ENCODE measurements around the gene NMT2. TPM values are rescaled to one million over a fixed set of nuclear protein-coding genes. Genes with fewer than 3 reads are reported as not detected.

Gene NMT2
- total RNA-seq, 1 donor: 107 TPM

- H3K4me3 ChIP-seq (ENCODE audit: low read depth, low read length): no peak overlapping the region
- TF ChIP-seq CTCF (IDR thresholded peaks at IDR 0.05; ENCODE audit: insufficient read depth, low read length): no peak
- no peak for DNase-seq (ENCODE audit: low read depth)
Observed at GRCh38 chr10:15060638-15061037, 107.9 kb downstream of the NMT2 start.

DNA sequence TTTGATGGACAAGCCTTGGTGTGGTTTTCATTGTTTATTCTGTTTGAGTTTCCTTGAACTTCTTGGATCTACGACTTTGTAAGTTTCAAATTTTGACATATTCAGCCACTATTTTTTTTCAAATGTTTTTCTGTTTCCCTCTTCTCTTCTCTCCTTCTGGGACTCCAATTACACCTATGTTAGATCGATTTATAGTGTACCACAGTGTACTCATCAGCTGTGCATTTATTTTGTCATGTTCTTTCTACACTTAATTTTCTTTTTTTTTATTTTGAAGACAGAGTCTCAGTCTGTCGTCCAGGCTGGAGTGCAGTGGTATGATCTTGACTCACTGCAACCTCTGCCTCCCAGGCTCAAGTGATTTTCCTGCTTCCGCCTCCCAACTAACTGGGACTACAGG, 108.6 kb downstream of the NMT2 start:
- DNase-seq (ENCODE audit: low read depth): no peak
- no peak for TF ChIP-seq CTCF (IDR thresholded peaks at IDR 0.05; ENCODE audit: insufficient read depth, low read length)

DNA sequence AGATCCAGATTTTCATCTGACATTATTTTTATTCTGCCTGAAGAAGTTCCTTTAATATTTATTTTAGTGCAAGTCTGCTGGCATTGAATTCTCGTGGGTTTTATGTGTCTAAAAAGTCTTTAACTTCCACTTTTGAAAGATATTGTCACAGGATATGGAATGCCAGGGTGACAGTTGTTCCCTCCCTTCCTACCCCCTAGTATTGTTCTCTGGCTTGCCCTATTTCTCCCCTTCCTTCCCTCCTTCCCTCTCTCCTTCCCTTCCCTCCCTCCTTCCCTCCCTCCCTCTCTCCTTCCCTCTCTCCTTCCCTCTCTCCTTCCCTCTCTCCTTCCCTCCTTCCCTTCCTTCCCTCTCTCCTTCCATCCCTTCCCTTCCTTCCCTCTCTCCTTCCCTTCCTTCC, 109.8 kb downstream of the NMT2 start:
- no peak for TF ChIP-seq CTCF (IDR thresholded peaks at IDR 0.05; ENCODE audit: insufficient read depth, low read length)
- no peak overlapping the region for H3K4me3 ChIP-seq (ENCODE audit: low read depth, low read length)
- no peak for DNase-seq (ENCODE audit: low read depth)

More for the DNA sequence above, 108.6 kb downstream of the NMT2 start:
- no peak overlapping the region for H3K4me3 ChIP-seq (ENCODE audit: low read depth, low read length)

Small RNA genes within 50 kb of the gene (small RNA-seq; reads per million reads assigned to genes)
- gene AL590365.1: not detected

Other genes starting within 250 kb of the NMT2 start
- 8.9 and 17.7 TPM in 2 replicates for gene DCLRE1C, start 214.6 kb downstream of the NMT2 start, total RNA-seq (ENCODE audit: low replicate concordance)
- not detected in 2 replicates for gene MEIG1, start 209.3 kb downstream of the NMT2 start, total RNA-seq (ENCODE audit: low replicate concordance)
- not detected in 2 replicates for gene OLAH, start 124.8 kb downstream of the NMT2 start, total RNA-seq (ENCODE audit: low replicate concordance)
- gene ACBD7, start 79.9 kb downstream of the NMT2 start, total RNA-seq (ENCODE audit: low replicate concordance): 0.99 TPM in 1 of 2 replicates, not detected in the other
- gene RPP38, start 71.3 kb downstream of the NMT2 start, total RNA-seq (ENCODE audit: low replicate concordance): 10.7 and 11.4 TPM in 2 replicates
- 32.9 and 43.6 TPM in 2 replicates for gene FAM171A1, start 202.6 kb upstream of the NMT2 start, total RNA-seq (ENCODE audit: low replicate concordance)